ENCODE measurements around the gene HUS1. TPM values are rescaled to one million over a fixed set of nuclear protein-coding genes. Genes with fewer than 3 reads are reported as not detected.

Gene HUS1
- total RNA-seq, 2 experiments from 2014 or later = 37.1 to 43.5 TPM

DNA sequence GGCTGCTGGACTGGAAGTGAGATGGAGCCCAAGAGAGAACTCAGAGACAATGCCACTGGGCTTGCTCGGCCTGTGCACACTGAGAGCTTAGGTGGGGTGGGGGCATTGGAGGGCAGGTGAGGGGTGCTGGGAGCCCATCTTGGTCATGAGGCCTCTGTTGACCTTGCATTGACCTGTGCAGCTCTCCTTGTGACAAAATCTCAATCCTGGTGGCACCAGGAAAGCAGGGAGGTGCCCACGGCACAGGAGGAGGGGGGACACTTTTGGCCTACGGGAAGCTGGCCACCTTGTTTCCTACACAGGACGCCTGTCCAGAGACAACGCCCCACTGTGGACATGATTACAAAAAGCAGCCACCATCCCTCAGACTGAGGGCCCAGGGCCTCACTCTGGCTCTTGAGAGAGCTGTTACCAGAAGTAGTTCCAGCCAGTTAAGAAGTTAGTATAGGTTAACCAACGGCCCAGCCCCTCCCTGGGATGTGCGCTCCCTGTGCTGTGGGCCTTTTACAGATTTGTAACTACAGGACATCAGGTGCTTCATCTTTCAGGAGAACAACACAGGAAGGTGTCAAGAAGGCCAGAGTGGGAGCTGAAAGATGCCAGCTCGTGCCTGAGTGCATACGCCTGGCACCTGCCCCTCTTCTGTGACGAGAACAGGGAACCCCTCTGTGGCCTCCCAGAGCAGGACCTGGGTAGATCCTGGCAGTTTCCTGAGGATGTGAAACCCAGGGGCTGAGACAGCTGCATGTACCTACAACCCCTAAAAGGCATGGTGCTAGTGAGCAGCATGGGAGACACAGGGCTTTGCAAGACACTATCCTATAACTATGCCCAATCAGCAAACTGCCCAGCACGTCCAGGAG, 41.5 kb downstream of the HUS1 start:
- ChIA-PET POLR2A (no interaction called here), CTCF (interaction anchor here (1.0 to 4.1 kb wide), 3 partner anchors 12 to 173 kb away, joined by 3 to 17 read pairs (median 3); no protein-coding TSS in a partner anchor)
- no peaks in the 10 kb centered on the region for H3K9me3 Mint-ChIP-seq
- no peaks in the 10 kb centered on the region for H3K36me3 Mint-ChIP-seq (ENCODE audit: low read depth)
- no peak overlapping the region for H3K27ac Mint-ChIP-seq
- peaks cover 5% of the 10 kb centered on the region for H3K4me1 Mint-ChIP-seq (ENCODE audit: low read depth)
- TF ChIP-seq, protein P1, sequence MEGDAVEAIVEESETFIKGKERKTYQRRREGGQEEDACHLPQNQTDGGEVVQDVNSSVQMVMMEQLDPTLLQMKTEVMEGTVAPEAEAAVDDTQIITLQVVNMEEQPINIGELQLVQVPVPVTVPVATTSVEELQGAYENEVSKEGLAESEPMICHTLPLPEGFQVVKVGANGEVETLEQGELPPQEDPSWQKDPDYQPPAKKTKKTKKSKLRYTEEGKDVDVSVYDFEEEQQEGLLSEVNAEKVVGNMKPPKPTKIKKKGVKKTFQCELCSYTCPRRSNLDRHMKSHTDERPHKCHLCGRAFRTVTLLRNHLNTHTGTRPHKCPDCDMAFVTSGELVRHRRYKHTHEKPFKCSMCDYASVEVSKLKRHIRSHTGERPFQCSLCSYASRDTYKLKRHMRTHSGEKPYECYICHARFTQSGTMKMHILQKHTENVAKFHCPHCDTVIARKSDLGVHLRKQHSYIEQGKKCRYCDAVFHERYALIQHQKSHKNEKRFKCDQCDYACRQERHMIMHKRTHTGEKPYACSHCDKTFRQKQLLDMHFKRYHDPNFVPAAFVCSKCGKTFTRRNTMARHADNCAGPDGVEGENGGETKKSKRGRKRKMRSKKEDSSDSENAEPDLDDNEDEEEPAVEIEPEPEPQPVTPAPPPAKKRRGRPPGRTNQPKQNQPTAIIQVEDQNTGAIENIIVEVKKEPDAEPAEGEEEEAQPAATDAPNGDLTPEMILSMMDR (IDR thresholded peaks at IDR 0.05) = no peak
- H3K27me3 Mint-ChIP-seq = no peaks in the 10 kb centered on the region
- intact Hi-C loops (cut with micrococcal nuclease) = loop anchor here (10.0 kb wide), 1 partner anchor 63 kb away; no protein-coding TSS in a partner anchor
- ATAC-seq = no peak
- H3K4me3 Mint-ChIP-seq = no peak overlapping the region
- no peak for DNase-seq

- CTCF ChIA-PET = interaction anchor here (1.1 to 1.3 kb wide), 2 partner anchors 8 to 29 kb away, joined by 3 to 4 read pairs; no protein-coding TSS in a partner anchor
- no peaks in the 10 kb centered on the region for H3K9me3 Mint-ChIP-seq
- no peaks in the 10 kb centered on the region for H3K36me3 Mint-ChIP-seq (ENCODE audit: low read depth)
- peaks cover 5% of the 10 kb centered on the region for H3K4me1 Mint-ChIP-seq (ENCODE audit: low read depth)
- intact Hi-C loops (cut with micrococcal nuclease) = loop anchor here (10.0 kb wide), 1 partner anchor 62 kb away; no protein-coding TSS in a partner anchor
- H3K4me3 Mint-ChIP-seq = no peak overlapping the region
- no peak overlapping the region for H3K27ac Mint-ChIP-seq
- TF ChIP-seq, protein P1 (IDR thresholded peaks at IDR 0.05) = no peak
- H3K27me3 Mint-ChIP-seq = no peaks in the 10 kb centered on the region
- ATAC-seq (peak; percentile 70), DNase-seq (peak; percentile 29)
- POLR2A ChIA-PET = no interaction called here
Measured at GRCh38 chr7:47937065-47937687, 42.2 kb downstream of the HUS1 start.

- Mint-ChIP-seq H3K4me3 (no peak overlapping the region), H3K27ac (no peak overlapping the region), H3K4me1 (ENCODE audit: low read depth) (peaks cover 5% of the 10 kb centered on the region), H3K9me3 (no peaks in the 10 kb centered on the region), H3K36me3 (ENCODE audit: low read depth) (no peaks in the 10 kb centered on the region), H3K27me3 (no peaks in the 10 kb centered on the region)
- intact Hi-C loops (cut with micrococcal nuclease) = loop anchor here (10.0 kb wide), 1 partner anchor 62 kb away; no protein-coding TSS in a partner anchor
- ChIA-PET CTCF (interaction anchor here (1.3 kb wide), 1 partner anchor 9 kb away, joined by 4 read pairs; no protein-coding TSS in a partner anchor), POLR2A (no interaction called here)
- TF ChIP-seq, protein P1 (IDR thresholded peaks at IDR 0.05) = no peak
- ATAC-seq (no peak), DNase-seq (no peak)
Measured at GRCh38 chr7:47936323-47936722, 43.1 kb downstream of the HUS1 start.

DNA sequence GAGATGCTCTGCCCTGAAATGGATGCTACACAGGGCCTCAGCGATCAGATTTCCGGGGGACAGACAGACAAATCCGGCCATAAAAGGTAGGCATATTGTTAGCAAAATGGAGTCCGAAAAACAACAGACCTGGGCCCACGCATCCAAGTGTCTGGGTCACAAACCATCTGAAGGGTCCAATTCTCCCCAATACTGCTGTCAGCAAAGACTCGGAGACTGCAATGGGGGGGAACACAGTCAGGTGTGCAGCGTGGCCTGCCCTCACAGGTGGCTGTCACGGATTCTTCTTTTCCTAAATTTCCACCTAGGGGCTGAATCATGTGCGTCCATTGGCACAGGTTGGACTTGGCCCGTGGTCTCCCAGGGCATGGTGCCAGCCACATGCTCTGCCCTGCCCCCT, 44.1 kb downstream of the HUS1 start:
- Mint-ChIP-seq H3K4me3 (no peak overlapping the region), H3K36me3 (ENCODE audit: low read depth) (no peaks in the 10 kb centered on the region), H3K27ac (no peak overlapping the region), H3K9me3 (no peaks in the 10 kb centered on the region), H3K4me1 (ENCODE audit: low read depth) (peaks cover 5% of the 10 kb centered on the region), H3K27me3 (no peaks in the 10 kb centered on the region)
- ATAC-seq (no peak), DNase-seq (no peak)
- intact Hi-C loops (cut with micrococcal nuclease) = loop anchor here (10.0 kb wide), 1 partner anchor 61 kb away; no protein-coding TSS in a partner anchor
- CTCF ChIA-PET = no interaction called here
- TF ChIP-seq, protein P1 (IDR thresholded peaks at IDR 0.05) = no peak
- POLR2A ChIA-PET = no interaction called here

All from activated CD8-positive, alpha-beta T cell treated with anti-CD3 and anti-CD28 coated beads for 36 hours (primary cell).